SK-N-SH (cell line): Measurements from ENCODE around the gene ADGRA1. TPM values are rescaled to one million over a fixed set of nuclear protein-coding genes. Genes with fewer than 3 reads are reported as not detected.

ENCODE experiments used
- CTCF ChIA-PET: fragments of 300-600, 350-600 bp; formaldehyde crosslinking; extraction: SDS; loops from one replicate; lab custom pipeline; 2021; lab: Yijun Ruan, JAX
- POLR2A ChIA-PET: fragments of 350-600 bp; sonication (Branson Sonifier 250); formaldehyde crosslinking; extraction: SDS; loops from one replicate; lab custom pipeline; 2020; ENCODE audit warnings: antibody characterized with exemption, inconsistent platforms; lab: Yijun Ruan, JAX
- DNase-seq: peaks from one replicate; pipeline ENCODE4 v3.0.0; 2012
- H2AFZ ChIP-seq: fragments of 200-600 bp; sonication (generic); 2 replicates; pipeline ENCODE4 v1.8.1; 2016; ENCODE audit warnings: antibody characterized with exemption, mild to moderate bottlenecking, low read depth
- H3F3A ChIP-seq: fragments of 200-600 bp; sonication (generic); replicated peaks from 2 replicates; pipeline ENCODE3; 2016; ENCODE audit warnings: antibody characterized with exemption, mild to moderate bottlenecking; ENCODE audit not compliant: insufficient read depth
- H3K27ac ChIP-seq, 2 experiments: fragments of 200-500 bp in 1 of 2; fragments of 200-600 bp in 1 of 2; sonication (Bioruptor generic) in 1 of 2; sonication (generic), shearing (Covaris generic) in 1 of 2; 2 replicates each; pipeline versions ENCODE4 v1.5.1 to v1.6.1; 2014 to 2016; ENCODE audit warnings: low read depth in 2 of 2, inconsistent platforms in 1 of 2, low read length in 1 of 2, mild to moderate bottlenecking in 1 of 2, mixed read lengths in 1 of 2
- H3K27me3 ChIP-seq: fragments of 200-600 bp; sonication (generic), shearing (Covaris generic); 2 replicates; pipeline ENCODE4 v1.6.1; 2016; ENCODE audit warnings: mixed run types; ENCODE audit not compliant: insufficient read depth
- H3K36me3 ChIP-seq, 2 experiments: fragments of 200-500 bp in 1 of 2; fragments of 200-600 bp in 1 of 2; sonication (Bioruptor generic) in 1 of 2; sonication (generic) in 1 of 2; replicated peaks in 1 of 2; 2 replicates each; pipeline versions ENCODE3 to v1.5.1; 2014 to 2016; ENCODE audit warnings: low read length in 1 of 2, mild to moderate bottlenecking in 1 of 2; ENCODE audit not compliant: insufficient read depth in 2 of 2, control insufficient read depth in 1 of 2
- H3K4me1 ChIP-seq, 2 experiments: fragments of 200-500 bp in 1 of 2; fragments of 200-600 bp in 1 of 2; sonication (Bioruptor generic) in 1 of 2; sonication (generic), shearing (Covaris generic) in 1 of 2; 2 replicates each; pipeline versions ENCODE4 v1.5.1 to v1.6.1; 2014 to 2016; ENCODE audit warnings: low read depth in 1 of 2, low read length in 1 of 2, mixed run types in 1 of 2; ENCODE audit not compliant: insufficient read depth in 2 of 2, control insufficient read depth in 1 of 2
- H3K4me2 ChIP-seq: fragments of 200-600 bp; sonication (generic), shearing (Covaris generic); 2 replicates; pipeline ENCODE4 v1.6.1; 2017; ENCODE audit warnings: mixed run types
- H3K4me3 ChIP-seq, 2 experiments: fragments of 200-500 bp in 1 of 2; fragments of 200-600 bp in 1 of 2; sonication (Bioruptor generic) in 1 of 2; sonication (generic), shearing (Covaris generic) in 1 of 2; 2 replicates each; pipeline versions ENCODE4 v1.5.1 to v1.8.1; 2014 to 2016; ENCODE audit warnings: low read depth in 2 of 2, inconsistent platforms in 1 of 2, low read length in 1 of 2, mild to moderate bottlenecking in 1 of 2, mixed read lengths in 1 of 2, moderate library complexity in 1 of 2
- H3K79me2 ChIP-seq: fragments of 200-600 bp; sonication (generic); 2 replicates; pipeline ENCODE4 v1.8.1; 2017; ENCODE audit warnings: mild to moderate bottlenecking; ENCODE audit not compliant: insufficient read depth
- H3K9ac ChIP-seq: fragments of 200-600 bp; sonication (generic); 2 replicates; pipeline ENCODE4 v1.6.1; 2017; ENCODE audit warnings: mixed run types
- H3K9me2 ChIP-seq: fragments of 200-600 bp; sonication (generic); 2 replicates; pipeline ENCODE4 v1.6.1; 2017; ENCODE audit warnings: mixed run types
- H3K9me3 ChIP-seq: fragments of 200-600 bp; sonication (generic); 2 replicates; pipeline ENCODE4 v1.6.1; 2017; ENCODE audit warnings: mixed run types, mild to moderate bottlenecking, moderate library complexity
- H4K20me1 ChIP-seq: fragments of 200-600 bp; sonication (generic); 2 replicates; pipeline ENCODE4 v1.6.1; 2017; ENCODE audit warnings: mild to moderate bottlenecking, mixed run types; ENCODE audit not compliant: insufficient read depth
- FOXJ3 ChIP-seq: sonication (generic); formaldehyde crosslinking; IDR thresholded peaks from 2 replicates; pipeline ENCODE4 v1.5.1; 2020; ENCODE audit warnings: mild to moderate bottlenecking, missing genetic modification reagents
- MXI1 ChIP-seq: IDR thresholded peaks from 2 replicates; pipeline ENCODE4 v1.6.1; 2012; ENCODE audit warnings: mild to moderate bottlenecking, low read depth, low read length, improper control_type of control experiment
- NRF1 ChIP-seq: IDR thresholded peaks from 2 replicates; pipeline ENCODE4 v1.6.1; 2012; ENCODE audit warnings: low read depth, mild to moderate bottlenecking, low read length
- RAD21 ChIP-seq: IDR thresholded peaks from 2 replicates; pipeline ENCODE4 v1.6.1; 2012; ENCODE audit warnings: mild to moderate bottlenecking, low read length
- RCOR1 ChIP-seq: fragments of 150-350 bp; IDR thresholded peaks from 2 replicates; pipeline ENCODE4 v1.6.1; 2017; ENCODE audit warnings: antibody characterized with exemption, low read length
- RXRA ChIP-seq: IDR thresholded peaks from 2 replicates; pipeline ENCODE4 v1.4.0; 2012; ENCODE audit warnings: low read depth, mild to moderate bottlenecking, borderline replicate concordance
- SIN3A ChIP-seq: IDR thresholded peaks from 2 replicates; pipeline ENCODE4 v1.6.1; 2012; ENCODE audit warnings: low read depth, mild to moderate bottlenecking, low read length, moderate library complexity, borderline replicate concordance
- TCF12 ChIP-seq: IDR thresholded peaks from 2 replicates; pipeline ENCODE4 v1.4.0; 2012
- YY1 ChIP-seq: IDR thresholded peaks from 2 replicates; pipeline ENCODE4 v1.4.0; 2012; ENCODE audit warnings: low read depth, mild to moderate bottlenecking
- WGBS: methylation state at CpG from one replicate; pipeline ENCODE4 v1.1.6; 2017; ENCODE audit warnings: low lambda C conversion rate; 5-methylcytosine and 5-hydroxymethylcytosine counted together
- polyA plus RNA-seq, 3 experiments: library from polyadenylated mRNA; depleted of rRNA; stranded (reverse); fragments of >200 nt; gene quantifications; 2 replicates each; pipeline ENCODE4 v1.2.3, GENCODE V29; 2012
- TF ChIP-seq, protein P1 (sequence below): IDR thresholded peaks from 2 replicates; pipeline ENCODE4 v1.6.1; 2012; ENCODE audit warnings: mild to moderate bottlenecking, low read depth, low read length, moderate library complexity
- TF ChIP-seq, protein P2 (sequence below): IDR thresholded peaks from 2 replicates; pipeline ENCODE4 v1.4.0; 2012; ENCODE audit warnings: low read depth, borderline replicate concordance
- TF ChIP-seq, protein P3 (sequence below): fragments of 200-600 bp; sonication (generic); IDR thresholded peaks from 2 replicates; pipeline ENCODE4 v1.6.1; 2017; ENCODE audit warnings: antibody characterized with exemption, mild to moderate bottlenecking, moderate library complexity

ADGRA1 gene
- polyA plus RNA-seq, 1 of the 3 experiments (the other 2 are of a cell fraction) = not detected

DNA sequence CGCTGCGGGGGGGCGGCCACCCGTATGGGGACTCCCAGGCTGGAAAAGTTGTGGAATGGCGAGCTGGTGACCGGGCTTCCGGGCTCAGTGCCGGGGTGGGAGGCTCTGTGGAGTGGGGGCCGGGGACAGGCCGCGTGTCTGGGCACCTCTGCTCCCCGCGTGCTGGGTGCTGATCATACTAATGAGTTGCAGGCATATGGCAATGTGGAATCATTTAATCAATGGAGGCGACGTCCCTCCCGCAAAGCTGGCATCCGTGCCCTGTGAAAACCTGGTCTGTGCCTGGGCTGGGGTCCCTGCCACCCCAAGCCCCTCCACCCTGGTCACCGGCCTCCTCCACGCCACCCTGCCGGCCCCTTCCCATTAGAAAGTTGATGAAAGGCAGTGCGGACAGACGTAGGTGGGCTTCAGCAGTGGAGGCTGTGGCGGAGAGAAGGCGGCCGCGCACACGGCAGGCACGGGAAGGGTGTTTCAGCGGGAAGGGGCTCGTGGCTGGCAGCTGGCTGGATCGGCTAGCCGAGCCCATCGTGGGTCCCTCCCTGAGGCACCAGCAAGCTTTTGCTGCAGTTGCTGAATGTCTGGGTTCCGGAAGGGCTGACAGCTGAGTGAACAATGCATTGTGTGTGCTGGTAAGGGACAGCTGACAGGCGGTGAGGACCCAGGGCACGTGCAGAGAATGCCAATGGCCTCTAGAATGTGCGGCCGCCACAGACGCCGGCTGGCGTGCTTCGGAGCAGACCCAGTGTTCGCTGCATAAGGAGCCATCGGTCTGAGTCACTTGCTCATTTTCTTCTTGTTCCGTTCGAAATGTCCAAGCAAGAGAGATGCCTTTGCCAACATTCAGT, 1.5 kb downstream of the ADGRA1 start:
- no peak for DNase-seq
- H3K79me2 ChIP-seq = no peaks in the 10 kb centered on the region
- H3K27me3 ChIP-seq = peaks cover 16% of the 10 kb centered on the region
- H2AFZ ChIP-seq = no peak overlapping the region
- TF ChIP-seq RCOR1 (no peak), YY1 (no peak), FOXJ3 (CRISPR knock-in tag) (no peak), NRF1 (no peak), TCF12 (no peak), SIN3A (no peak), MXI1 (no peak), RXRA (no peak), RAD21 (no peak)
- TF ChIP-seq, protein P1, sequence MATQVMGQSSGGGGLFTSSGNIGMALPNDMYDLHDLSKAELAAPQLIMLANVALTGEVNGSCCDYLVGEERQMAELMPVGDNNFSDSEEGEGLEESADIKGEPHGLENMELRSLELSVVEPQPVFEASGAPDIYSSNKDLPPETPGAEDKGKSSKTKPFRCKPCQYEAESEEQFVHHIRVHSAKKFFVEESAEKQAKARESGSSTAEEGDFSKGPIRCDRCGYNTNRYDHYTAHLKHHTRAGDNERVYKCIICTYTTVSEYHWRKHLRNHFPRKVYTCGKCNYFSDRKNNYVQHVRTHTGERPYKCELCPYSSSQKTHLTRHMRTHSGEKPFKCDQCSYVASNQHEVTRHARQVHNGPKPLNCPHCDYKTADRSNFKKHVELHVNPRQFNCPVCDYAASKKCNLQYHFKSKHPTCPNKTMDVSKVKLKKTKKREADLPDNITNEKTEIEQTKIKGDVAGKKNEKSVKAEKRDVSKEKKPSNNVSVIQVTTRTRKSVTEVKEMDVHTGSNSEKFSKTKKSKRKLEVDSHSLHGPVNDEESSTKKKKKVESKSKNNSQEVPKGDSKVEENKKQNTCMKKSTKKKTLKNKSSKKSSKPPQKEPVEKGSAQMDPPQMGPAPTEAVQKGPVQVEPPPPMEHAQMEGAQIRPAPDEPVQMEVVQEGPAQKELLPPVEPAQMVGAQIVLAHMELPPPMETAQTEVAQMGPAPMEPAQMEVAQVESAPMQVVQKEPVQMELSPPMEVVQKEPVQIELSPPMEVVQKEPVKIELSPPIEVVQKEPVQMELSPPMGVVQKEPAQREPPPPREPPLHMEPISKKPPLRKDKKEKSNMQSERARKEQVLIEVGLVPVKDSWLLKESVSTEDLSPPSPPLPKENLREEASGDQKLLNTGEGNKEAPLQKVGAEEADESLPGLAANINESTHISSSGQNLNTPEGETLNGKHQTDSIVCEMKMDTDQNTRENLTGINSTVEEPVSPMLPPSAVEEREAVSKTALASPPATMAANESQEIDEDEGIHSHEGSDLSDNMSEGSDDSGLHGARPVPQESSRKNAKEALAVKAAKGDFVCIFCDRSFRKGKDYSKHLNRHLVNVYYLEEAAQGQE = no peak
- TF ChIP-seq, protein P2, sequence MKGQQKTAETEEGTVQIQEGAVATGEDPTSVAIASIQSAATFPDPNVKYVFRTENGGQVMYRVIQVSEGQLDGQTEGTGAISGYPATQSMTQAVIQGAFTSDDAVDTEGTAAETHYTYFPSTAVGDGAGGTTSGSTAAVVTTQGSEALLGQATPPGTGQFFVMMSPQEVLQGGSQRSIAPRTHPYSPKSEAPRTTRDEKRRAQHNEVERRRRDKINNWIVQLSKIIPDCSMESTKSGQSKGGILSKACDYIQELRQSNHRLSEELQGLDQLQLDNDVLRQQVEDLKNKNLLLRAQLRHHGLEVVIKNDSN = no peak
- TF ChIP-seq, protein P3, sequence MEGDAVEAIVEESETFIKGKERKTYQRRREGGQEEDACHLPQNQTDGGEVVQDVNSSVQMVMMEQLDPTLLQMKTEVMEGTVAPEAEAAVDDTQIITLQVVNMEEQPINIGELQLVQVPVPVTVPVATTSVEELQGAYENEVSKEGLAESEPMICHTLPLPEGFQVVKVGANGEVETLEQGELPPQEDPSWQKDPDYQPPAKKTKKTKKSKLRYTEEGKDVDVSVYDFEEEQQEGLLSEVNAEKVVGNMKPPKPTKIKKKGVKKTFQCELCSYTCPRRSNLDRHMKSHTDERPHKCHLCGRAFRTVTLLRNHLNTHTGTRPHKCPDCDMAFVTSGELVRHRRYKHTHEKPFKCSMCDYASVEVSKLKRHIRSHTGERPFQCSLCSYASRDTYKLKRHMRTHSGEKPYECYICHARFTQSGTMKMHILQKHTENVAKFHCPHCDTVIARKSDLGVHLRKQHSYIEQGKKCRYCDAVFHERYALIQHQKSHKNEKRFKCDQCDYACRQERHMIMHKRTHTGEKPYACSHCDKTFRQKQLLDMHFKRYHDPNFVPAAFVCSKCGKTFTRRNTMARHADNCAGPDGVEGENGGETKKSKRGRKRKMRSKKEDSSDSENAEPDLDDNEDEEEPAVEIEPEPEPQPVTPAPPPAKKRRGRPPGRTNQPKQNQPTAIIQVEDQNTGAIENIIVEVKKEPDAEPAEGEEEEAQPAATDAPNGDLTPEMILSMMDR = no peak
- H3F3A ChIP-seq = no peaks in the 10 kb centered on the region
- ChIA-PET POLR2A (no interaction called here), CTCF (interaction anchor here (1.7 to 2.2 kb wide), 2 partner anchors 13 to 185 kb away, joined by 3 to 7 read pairs; no protein-coding TSS in a partner anchor)
- no peak overlapping the region for H3K4me3 ChIP-seq
- WGBS = 29% methylated on average over 36 of the region's 46 CpGs
- no peaks in the 10 kb centered on the region for H4K20me1 ChIP-seq
- no peaks in the 10 kb centered on the region for H3K4me1 ChIP-seq
- no peaks in the 10 kb centered on the region for H3K9me3 ChIP-seq
- no peaks in the 10 kb centered on the region for H3K9me2 ChIP-seq
- H3K4me2 ChIP-seq = no peak overlapping the region
- H3K27ac ChIP-seq = no peak overlapping the region
- H3K36me3 ChIP-seq = no peaks in the 10 kb centered on the region
- H3K9ac ChIP-seq = no peak overlapping the region
